ENCODE results near the gene MOCS1.

MOCS1 gene

GRCh38 chr6:39950125-39950720 lies 16.0 kb upstream of the MOCS1 start:
- H3K9me3 ChIP-seq (ENCODE audit: control insufficient read depth, insufficient read depth, low read length): no peaks in the 10 kb centered on the region
- H3K4me1 ChIP-seq (ENCODE audit: control insufficient read depth, insufficient read depth, low read length): peaks cover 21% of the 10 kb centered on the region
- no peak overlapping the region for H3K4me3 ChIP-seq (ENCODE audit: low read depth, low read length)
- H3K27me3 ChIP-seq (ENCODE audit: control insufficient read depth, insufficient read depth, low read length): no peaks in the 10 kb centered on the region
- no peaks in the 10 kb centered on the region for H3K36me3 ChIP-seq (ENCODE audit: control insufficient read depth, insufficient read depth, low read length)
- no peak overlapping the region for H3K27ac ChIP-seq (ENCODE audit: low read depth, low read length)
- no peak overlapping the region for H3K9ac ChIP-seq (ENCODE audit: low read depth, low read length)

- peaks cover 21% of the 10 kb centered on the region for H3K4me1 ChIP-seq (ENCODE audit: control insufficient read depth, insufficient read depth, low read length)
- H3K27me3 ChIP-seq (ENCODE audit: control insufficient read depth, insufficient read depth, low read length): no peaks in the 10 kb centered on the region
- H3K9me3 ChIP-seq (ENCODE audit: control insufficient read depth, insufficient read depth, low read length): no peaks in the 10 kb centered on the region
- H3K9ac ChIP-seq (ENCODE audit: low read depth, low read length): no peak overlapping the region
- H3K36me3 ChIP-seq (ENCODE audit: control insufficient read depth, insufficient read depth, low read length): no peaks in the 10 kb centered on the region
- H3K27ac ChIP-seq (ENCODE audit: low read depth, low read length): no peak overlapping the region
- no peak overlapping the region for H3K4me3 ChIP-seq (ENCODE audit: low read depth, low read length)
Observed at GRCh38 chr6:39948199-39948791, 14.0 kb upstream of the MOCS1 start.

GRCh38 chr6:39947611-39948068 lies 13.4 kb upstream of the MOCS1 start:
- Histone ChIP-seq H3K27ac (ENCODE audit: low read depth, low read length) (no peak overlapping the region), H3K4me1 (ENCODE audit: control insufficient read depth, insufficient read depth, low read length) (peaks cover 21% of the 10 kb centered on the region), H3K27me3 (ENCODE audit: control insufficient read depth, insufficient read depth, low read length) (no peaks in the 10 kb centered on the region), H3K9me3 (ENCODE audit: control insufficient read depth, insufficient read depth, low read length) (no peaks in the 10 kb centered on the region), H3K4me3 (ENCODE audit: low read depth, low read length) (no peak overlapping the region), H3K9ac (ENCODE audit: low read depth, low read length) (no peak overlapping the region), H3K36me3 (ENCODE audit: control insufficient read depth, insufficient read depth, low read length) (no peaks in the 10 kb centered on the region)

GRCh38 chr6:39945626-39946025 lies 11.4 kb upstream of the MOCS1 start:
- peaks cover 21% of the 10 kb centered on the region for H3K4me1 ChIP-seq (ENCODE audit: control insufficient read depth, insufficient read depth, low read length)
- H3K9me3 ChIP-seq (ENCODE audit: control insufficient read depth, insufficient read depth, low read length): no peaks in the 10 kb centered on the region
- H3K9ac ChIP-seq (ENCODE audit: low read depth, low read length): no peak overlapping the region
- no peak overlapping the region for H3K4me3 ChIP-seq (ENCODE audit: low read depth, low read length)
- no peaks in the 10 kb centered on the region for H3K36me3 ChIP-seq (ENCODE audit: control insufficient read depth, insufficient read depth, low read length)
- H3K27me3 ChIP-seq (ENCODE audit: control insufficient read depth, insufficient read depth, low read length): no peaks in the 10 kb centered on the region
- H3K27ac ChIP-seq (ENCODE audit: low read depth, low read length): no peak overlapping the region

- Histone ChIP-seq H3K27ac (ENCODE audit: low read depth, low read length) (no peak overlapping the region), H3K9me3 (ENCODE audit: control insufficient read depth, insufficient read depth, low read length) (no peaks in the 10 kb centered on the region), H3K36me3 (ENCODE audit: control insufficient read depth, insufficient read depth, low read length) (no peaks in the 10 kb centered on the region), H3K27me3 (ENCODE audit: control insufficient read depth, insufficient read depth, low read length) (no peaks in the 10 kb centered on the region), H3K4me3 (ENCODE audit: low read depth, low read length) (no peak overlapping the region), H3K4me1 (ENCODE audit: control insufficient read depth, insufficient read depth, low read length) (peaks cover 24% of the 10 kb centered on the region), H3K9ac (ENCODE audit: low read depth, low read length) (no peak overlapping the region)
Observed at GRCh38 chr6:39942903-39943580, 8.8 kb upstream of the MOCS1 start.

GRCh38 chr6:39941820-39942219 lies 7.6 kb upstream of the MOCS1 start:
- H3K4me3 ChIP-seq (ENCODE audit: low read depth, low read length): no peak overlapping the region
- H3K9ac ChIP-seq (ENCODE audit: low read depth, low read length): no peak overlapping the region
- H3K36me3 ChIP-seq (ENCODE audit: control insufficient read depth, insufficient read depth, low read length): no peaks in the 10 kb centered on the region
- no peaks in the 10 kb centered on the region for H3K9me3 ChIP-seq (ENCODE audit: control insufficient read depth, insufficient read depth, low read length)
- H3K27me3 ChIP-seq (ENCODE audit: control insufficient read depth, insufficient read depth, low read length): no peaks in the 10 kb centered on the region
- H3K27ac ChIP-seq (ENCODE audit: low read depth, low read length): no peak overlapping the region
- peaks cover 15% of the 10 kb centered on the region for H3K4me1 ChIP-seq (ENCODE audit: control insufficient read depth, insufficient read depth, low read length)

- Histone ChIP-seq H3K36me3 (ENCODE audit: control insufficient read depth, insufficient read depth, low read length) (no peaks in the 10 kb centered on the region), H3K27ac (ENCODE audit: low read depth, low read length) (no peak overlapping the region), H3K9me3 (ENCODE audit: control insufficient read depth, insufficient read depth, low read length) (no peaks in the 10 kb centered on the region), H3K4me3 (ENCODE audit: low read depth, low read length) (no peak overlapping the region), H3K9ac (ENCODE audit: low read depth, low read length) (no peak overlapping the region), H3K27me3 (ENCODE audit: control insufficient read depth, insufficient read depth, low read length) (no peaks in the 10 kb centered on the region), H3K4me1 (ENCODE audit: control insufficient read depth, insufficient read depth, low read length) (peaks cover 14% of the 10 kb centered on the region)
Observed at GRCh38 chr6:39941138-39941537, 6.9 kb upstream of the MOCS1 start.

GRCh38 chr6:39938773-39939654 lies 4.8 kb upstream of the MOCS1 start:
- Histone ChIP-seq H3K9ac (ENCODE audit: low read depth, low read length) (no peak overlapping the region), H3K4me1 (ENCODE audit: control insufficient read depth, insufficient read depth, low read length) (peaks cover 14% of the 10 kb centered on the region), H3K36me3 (ENCODE audit: control insufficient read depth, insufficient read depth, low read length) (no peaks in the 10 kb centered on the region), H3K4me3 (ENCODE audit: low read depth, low read length) (no peak overlapping the region), H3K27ac (ENCODE audit: low read depth, low read length) (no peak overlapping the region), H3K27me3 (ENCODE audit: control insufficient read depth, insufficient read depth, low read length) (peaks cover 3% of the 10 kb centered on the region; the same call in 1 of the 2 replicates), H3K9me3 (ENCODE audit: control insufficient read depth, insufficient read depth, low read length) (no peaks in the 10 kb centered on the region)

- no peak overlapping the region for H3K4me3 ChIP-seq (ENCODE audit: low read depth, low read length)
- H3K27ac ChIP-seq (ENCODE audit: low read depth, low read length): no peak overlapping the region
- H3K27me3 ChIP-seq (ENCODE audit: control insufficient read depth, insufficient read depth, low read length): peaks cover 9% of the 10 kb centered on the region; the same call in 1 of the 2 replicates
- no peak overlapping the region for H3K9ac ChIP-seq (ENCODE audit: low read depth, low read length)
- no peaks in the 10 kb centered on the region for H3K9me3 ChIP-seq (ENCODE audit: control insufficient read depth, insufficient read depth, low read length)
- H3K36me3 ChIP-seq (ENCODE audit: control insufficient read depth, insufficient read depth, low read length): no peaks in the 10 kb centered on the region
- H3K4me1 ChIP-seq (ENCODE audit: control insufficient read depth, insufficient read depth, low read length): peaks cover 23% of the 10 kb centered on the region
Observed at GRCh38 chr6:39937686-39938333, 3.5 kb upstream of the MOCS1 start.

GRCh38 chr6:39936857-39937256 lies 2.6 kb upstream of the MOCS1 start:
- Histone ChIP-seq H3K9ac (ENCODE audit: low read depth, low read length) (no peak overlapping the region), H3K9me3 (ENCODE audit: control insufficient read depth, insufficient read depth, low read length) (no peaks in the 10 kb centered on the region), H3K4me1 (ENCODE audit: control insufficient read depth, insufficient read depth, low read length) (peaks cover 31% of the 10 kb centered on the region), H3K27me3 (ENCODE audit: control insufficient read depth, insufficient read depth, low read length) (peaks cover 9% of the 10 kb centered on the region; the same call in 1 of the 2 replicates), H3K4me3 (ENCODE audit: low read depth, low read length) (no peak overlapping the region), H3K27ac (ENCODE audit: low read depth, low read length) (no peak overlapping the region), H3K36me3 (ENCODE audit: control insufficient read depth, insufficient read depth, low read length) (no peaks in the 10 kb centered on the region)

Data from HUES48 (cell line).